Gastroesophageal sphincter (tissue), 4 donors: ENCODE measurements around the gene CD163L1. TPM values are rescaled to one million over a fixed set of nuclear protein-coding genes. Genes with fewer than 3 reads are reported as not detected.
"Not testable (repeated sequence)": the region's sequence is repeated elsewhere in the genome, so short reads cannot be mapped to it uniquely, and the experiment has no call there.

ENCODE experiments used
- ATAC-seq: fragments of 150-250 bp; one replicate; pipeline ENCODE4 v1.9.1; 2016; ENCODE audit warnings: mild to moderate bottlenecking, moderate library complexity
- H3K27ac ChIP-seq, 4 donors: fragments of 200-600 bp; sonication (generic) in 3 of 4; 1 replicate in 3 of 4; 2 replicates in 1 of 4; pipeline ENCODE4 v1.5.1; 2016 to 2019
- H3K27me3 ChIP-seq: fragments of 200-600 bp; sonication (generic); one replicate; pipeline ENCODE4 v1.5.1; 2019
- H3K36me3 ChIP-seq, 2 donors: fragments of 200-600 bp; sonication (generic); one replicate each; pipeline ENCODE4 v1.5.1; 2019; ENCODE audit warnings: control low read depth in 1 of 2
- H3K4me1 ChIP-seq, 3 donors: fragments of 200-600 bp; sonication (generic); 1 replicate in 2 of 3; 2 replicates in 1 of 3; pipeline ENCODE4 v1.5.1; 2016 to 2019; ENCODE audit warnings: control low read depth in 2 of 3
- H3K4me3 ChIP-seq, 2 donors: fragments of 200-600 bp; sonication (generic); one replicate each; pipeline ENCODE4 v1.5.1; 2019; ENCODE audit warnings: mild to moderate bottlenecking in 1 of 2, moderate library complexity in 1 of 2
- H3K9me3 ChIP-seq, 3 donors: fragments of 200-600 bp; sonication (generic); one replicate each; pipeline ENCODE4 v1.5.1; 2017 to 2019; ENCODE audit warnings: control low read depth in 2 of 3
- EP300 ChIP-seq: sonication (generic); formaldehyde crosslinking; IDR thresholded peaks from one replicate; pipeline ENCODE4 v1.6.1; 2017; ENCODE audit warnings: antibody characterized with exemption, mild to moderate bottlenecking
- POLR2A ChIP-seq, 2 donors: fragments of 450-650 bp; IDR thresholded peaks; one replicate each; pipeline ENCODE4 v1.6.1; 2017; ENCODE audit warnings: antibody characterized with exemption in 2 of 2, mild to moderate bottlenecking in 2 of 2, moderate library complexity in 1 of 2
- POLR2AphosphoS5 ChIP-seq: sonication (generic); formaldehyde crosslinking; IDR thresholded peaks from one replicate; pipeline ENCODE4 v1.6.1; 2017; ENCODE audit warnings: antibody characterized with exemption
- WGBS, 2 donors: methylation state at CpG; one replicate each; pipeline ENCODE4 v1.1.5; 2018; ENCODE audit warnings: low coverage in 1 of 2; 5-methylcytosine and 5-hydroxymethylcytosine counted together
- total RNA-seq, 4 donors: library from RNA; depleted of rRNA; stranded (reverse); fragments of >200 nt; gene quantifications; one replicate each; pipeline ENCODE4 v1.1.0, GENCODE V29; 2016
- TF ChIP-seq, protein P1 (sequence below), 4 experiments: fragments of 200-600 bp in 2 of 4; fragments of 450-650 bp in 2 of 4; sonication (generic) in 1 of 4; IDR thresholded peaks; one replicate each; pipeline ENCODE4 v1.5.1; 2017 to 2019; ENCODE audit warnings: antibody characterized with exemption in 4 of 4, mild to moderate bottlenecking in 2 of 4, moderate library complexity in 2 of 4

Gene CD163L1
- total RNA-seq, 4 donors from 2014 or later, result 0.42 to 3.2 (median 1.3) TPM

DNA sequence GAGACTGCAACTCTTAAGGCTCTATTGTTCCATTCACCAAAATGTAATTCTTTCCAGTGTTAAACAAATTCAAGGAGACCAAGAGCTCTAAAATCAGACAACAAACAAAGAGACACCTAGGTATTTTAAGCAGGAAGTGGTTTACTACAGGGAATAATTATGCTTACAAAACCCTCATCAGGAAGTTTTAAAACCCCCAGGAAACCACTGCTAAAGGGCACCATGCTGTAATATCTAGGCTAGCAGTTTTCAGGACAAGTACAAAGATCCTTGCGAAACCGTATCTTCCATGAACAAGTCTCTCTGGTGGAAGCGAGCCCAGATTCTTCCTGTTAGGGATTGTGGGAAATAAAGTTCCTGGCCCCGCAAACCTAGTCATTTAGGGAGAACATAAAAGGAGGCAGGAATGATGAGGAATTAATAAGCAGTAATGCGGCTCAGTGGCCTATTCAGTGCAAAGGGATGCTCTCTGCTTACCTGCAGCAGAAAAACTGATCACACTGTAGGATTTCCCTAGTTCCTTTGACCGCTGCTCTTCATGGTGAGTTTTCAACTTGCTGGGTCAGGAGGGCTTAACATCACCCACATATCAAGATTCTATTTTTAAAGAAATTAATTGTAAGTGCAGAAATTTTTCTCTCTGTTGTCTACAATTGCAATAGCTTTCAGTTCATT lies 97.3 kb downstream of the CD163L1 start:
- WGBS, 2 donors, result 75 to 94% methylated on average over 2 to 6 of the region's 6 CpGs
- ATAC-seq, result no peak
- Histone ChIP-seq H3K36me3 (no peaks in the 10 kb centered on the region), H3K27ac (no peak overlapping the region), H3K4me3 (no peak overlapping the region), H3K27me3 (no peaks in the 10 kb centered on the region), H3K4me1 (no peaks in the 10 kb centered on the region), H3K9me3 (peaks cover 0 to 18% (median 0%) of the 10 kb centered on the region in 3 donors)
- TF ChIP-seq POLR2AphosphoS5, result no peak
- TF ChIP-seq, protein P1, sequence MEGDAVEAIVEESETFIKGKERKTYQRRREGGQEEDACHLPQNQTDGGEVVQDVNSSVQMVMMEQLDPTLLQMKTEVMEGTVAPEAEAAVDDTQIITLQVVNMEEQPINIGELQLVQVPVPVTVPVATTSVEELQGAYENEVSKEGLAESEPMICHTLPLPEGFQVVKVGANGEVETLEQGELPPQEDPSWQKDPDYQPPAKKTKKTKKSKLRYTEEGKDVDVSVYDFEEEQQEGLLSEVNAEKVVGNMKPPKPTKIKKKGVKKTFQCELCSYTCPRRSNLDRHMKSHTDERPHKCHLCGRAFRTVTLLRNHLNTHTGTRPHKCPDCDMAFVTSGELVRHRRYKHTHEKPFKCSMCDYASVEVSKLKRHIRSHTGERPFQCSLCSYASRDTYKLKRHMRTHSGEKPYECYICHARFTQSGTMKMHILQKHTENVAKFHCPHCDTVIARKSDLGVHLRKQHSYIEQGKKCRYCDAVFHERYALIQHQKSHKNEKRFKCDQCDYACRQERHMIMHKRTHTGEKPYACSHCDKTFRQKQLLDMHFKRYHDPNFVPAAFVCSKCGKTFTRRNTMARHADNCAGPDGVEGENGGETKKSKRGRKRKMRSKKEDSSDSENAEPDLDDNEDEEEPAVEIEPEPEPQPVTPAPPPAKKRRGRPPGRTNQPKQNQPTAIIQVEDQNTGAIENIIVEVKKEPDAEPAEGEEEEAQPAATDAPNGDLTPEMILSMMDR (IDR thresholded peaks at IDR 0.05), result no peak
- TF ChIP-seq POLR2A (IDR thresholded peaks at IDR 0.05), result no peak
- TF ChIP-seq EP300, result no peak

DNA sequence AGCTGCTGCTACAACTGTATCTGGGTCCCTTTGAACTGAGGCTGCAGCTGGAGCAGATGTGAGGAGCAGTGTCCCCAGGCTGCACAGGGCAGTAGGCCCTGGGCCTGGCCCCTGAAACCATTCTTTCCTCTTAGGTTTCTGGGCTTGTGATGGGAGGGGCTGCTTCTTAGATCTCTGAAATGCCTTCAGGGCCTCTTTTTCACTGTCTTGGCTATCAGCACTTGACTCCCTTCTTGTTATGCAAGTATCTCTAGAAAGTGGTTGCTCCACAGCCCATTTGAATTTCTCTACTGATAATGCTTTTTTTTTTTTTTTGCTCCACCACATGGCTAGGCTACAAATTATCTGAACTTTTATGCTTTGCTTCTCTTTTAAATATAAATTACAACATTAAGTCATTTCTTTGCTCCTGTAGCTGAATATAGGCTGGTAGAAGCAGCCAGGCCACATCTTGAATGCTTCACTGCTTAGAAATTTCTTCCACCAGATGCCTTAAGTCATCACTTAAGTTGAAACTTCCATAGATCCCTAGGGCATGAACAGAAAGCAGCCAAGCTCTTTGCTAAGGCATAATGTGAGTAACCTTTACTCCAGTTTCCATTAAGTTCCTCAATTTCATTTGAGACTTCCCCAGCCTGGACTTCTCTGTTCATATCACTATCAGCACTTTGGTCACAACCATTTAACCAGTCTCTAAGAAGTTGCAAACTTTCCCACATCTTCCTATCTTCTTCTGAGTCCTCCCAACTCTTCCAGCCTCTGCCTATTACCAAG lies 98.9 kb downstream of the CD163L1 start:
- Histone ChIP-seq H3K4me3 (no peak overlapping the region), H3K36me3 (no peaks in the 10 kb centered on the region), H3K9me3 (peaks cover 0 to 18% (median 0%) of the 10 kb centered on the region in 3 donors), H3K27ac (no peak overlapping the region), H3K4me1 (no peaks in the 10 kb centered on the region), H3K27me3 (no peaks in the 10 kb centered on the region)
- no peak for TF ChIP-seq POLR2A (IDR thresholded peaks at IDR 0.05)
- TF ChIP-seq, protein P1 (IDR thresholded peaks at IDR 0.05), result no peak
- no peak for TF ChIP-seq EP300
- TF ChIP-seq POLR2AphosphoS5, result no peak
- no peak for ATAC-seq

DNA sequence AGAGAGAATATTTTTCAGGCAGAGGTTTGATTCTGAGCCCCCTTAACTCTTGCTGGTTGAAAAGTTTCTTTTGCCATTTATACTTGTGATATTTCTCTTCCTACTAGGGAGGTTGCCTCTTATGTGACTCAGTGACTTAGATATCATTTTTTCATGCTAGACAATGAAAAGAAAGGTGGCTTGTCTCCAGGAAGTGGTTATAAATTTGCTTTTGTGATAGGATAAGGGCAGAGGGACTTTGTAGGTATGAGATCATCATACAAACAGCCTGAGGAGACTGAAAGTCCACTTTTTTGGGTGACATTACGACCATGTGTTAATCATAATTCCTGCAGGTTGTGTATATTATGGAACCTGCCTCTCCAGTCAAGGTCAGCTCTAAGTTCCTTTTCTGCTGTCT lies 104.3 kb downstream of the CD163L1 start:
- Histone ChIP-seq H3K36me3 (no peaks in the 10 kb centered on the region), H3K4me1 (no peaks in the 10 kb centered on the region), H3K27me3 (no peaks in the 10 kb centered on the region), H3K4me3 (no peak overlapping the region), H3K9me3 (peaks cover 0 to 19% (median 0%) of the 10 kb centered on the region in 3 donors), H3K27ac (no peak overlapping the region)
- no peak for ATAC-seq
- no peak for TF ChIP-seq POLR2A (IDR thresholded peaks at IDR 0.05)
- TF ChIP-seq, protein P1 (IDR thresholded peaks at IDR 0.05), result no peak
- no peak for TF ChIP-seq POLR2AphosphoS5
- no peak for TF ChIP-seq EP300
- WGBS, 2 donors, result 50 to 60% methylated on average over 1 of the region's 1 CpG

DNA sequence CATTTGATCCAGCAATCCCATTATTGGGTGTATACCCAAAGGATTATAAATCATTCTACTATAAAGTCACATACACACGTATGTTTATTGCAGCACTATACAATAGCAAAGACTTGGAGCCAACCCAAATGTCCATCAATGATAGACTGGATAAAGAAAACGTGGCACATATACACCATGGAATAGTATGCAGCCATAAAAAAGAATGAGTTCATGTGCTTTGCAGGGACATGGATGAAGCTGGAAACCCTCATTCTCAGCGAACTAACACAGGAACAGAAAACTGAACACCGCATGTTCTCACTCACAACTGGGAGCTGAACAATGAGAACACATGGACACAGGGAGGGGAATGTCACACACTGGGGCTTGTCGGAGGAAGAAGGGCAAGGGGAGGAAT lies 106.2 kb downstream of the CD163L1 start:
- H3K4me3 ChIP-seq, H3K27ac ChIP-seq, H3K4me1 ChIP-seq, H3K27me3 ChIP-seq, ATAC-seq, H3K36me3 ChIP-seq: not testable (repeated sequence)
- H3K9me3 ChIP-seq, result peaks cover 0 to 11% (median 0%) of the 10 kb centered on the region in 3 donors
- WGBS, 2 donors, result 89 to 90% methylated on average over 3 to 5 of the region's 5 CpGs

DNA sequence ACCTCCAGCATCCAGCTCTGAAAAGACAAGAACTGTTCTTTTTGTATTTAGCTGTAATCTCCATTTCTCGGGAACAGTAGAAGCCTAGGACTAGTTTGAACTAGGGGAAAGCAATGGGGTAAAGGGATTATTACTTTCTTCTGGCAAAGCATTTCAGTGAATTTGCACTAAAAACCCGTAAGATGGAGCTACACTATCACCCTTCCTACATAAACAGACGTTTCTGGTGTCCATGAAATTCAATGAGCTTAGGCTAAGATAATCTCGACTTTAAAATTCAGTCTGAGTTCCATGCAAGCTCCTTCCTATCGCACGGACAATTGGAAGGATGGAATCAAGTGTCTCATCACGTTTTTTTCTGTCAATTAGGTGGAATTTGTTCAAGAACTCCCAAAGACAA lies 116.0 kb downstream of the CD163L1 start:
- H3K36me3 ChIP-seq, result no peaks in the 10 kb centered on the region
- H3K27me3 ChIP-seq, result no peaks in the 10 kb centered on the region
- TF ChIP-seq POLR2A (IDR thresholded peaks at IDR 0.05) (no peak), POLR2AphosphoS5 (no peak), EP300 (no peak)
- TF ChIP-seq, protein P1 (IDR thresholded peaks at IDR 0.05), result no peak
- H3K4me1 ChIP-seq, result no peaks in the 10 kb centered on the region
- no peak overlapping the region for H3K4me3 ChIP-seq
- H3K27ac ChIP-seq, result no peak overlapping the region
- WGBS, 2 donors, result 58 to 69% methylated on average over 7 of the region's 7 CpGs
- ATAC-seq, result no peak
- H3K9me3 ChIP-seq, result peaks cover 0 to 11% (median 0%) of the 10 kb centered on the region in 3 donors
